ENCODE results near the gene KIF4A.

DNA sequence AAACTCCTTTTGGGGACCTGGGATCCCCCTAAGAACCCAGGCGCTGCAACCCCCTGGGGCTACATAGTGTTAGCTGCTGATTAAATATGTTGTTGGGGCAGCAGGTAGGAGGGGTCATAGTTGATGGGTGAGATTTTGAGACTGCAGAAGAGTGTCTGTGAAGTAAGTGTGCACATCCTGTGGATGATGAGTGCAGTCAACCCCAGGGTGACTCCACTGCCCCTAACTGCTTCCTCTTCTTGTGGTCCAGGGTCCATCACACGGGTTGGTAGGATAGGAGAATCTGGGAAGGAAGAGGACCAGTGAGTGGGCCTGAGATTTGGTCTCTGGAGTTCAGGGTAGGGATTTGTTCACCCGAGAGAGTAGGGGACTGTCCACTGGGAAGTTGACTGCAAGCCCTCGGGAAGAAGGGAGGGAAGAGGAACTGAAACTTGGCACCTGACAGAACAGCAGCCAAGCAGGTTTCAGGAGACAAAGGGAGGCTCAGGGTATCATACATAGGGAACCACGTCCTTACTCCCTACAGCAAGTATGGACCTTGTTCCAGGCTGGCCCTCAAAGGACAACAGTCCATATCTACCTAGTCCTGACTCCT, 163.2 kb downstream of the KIF4A start:
- TF ChIP-seq, protein P1, sequence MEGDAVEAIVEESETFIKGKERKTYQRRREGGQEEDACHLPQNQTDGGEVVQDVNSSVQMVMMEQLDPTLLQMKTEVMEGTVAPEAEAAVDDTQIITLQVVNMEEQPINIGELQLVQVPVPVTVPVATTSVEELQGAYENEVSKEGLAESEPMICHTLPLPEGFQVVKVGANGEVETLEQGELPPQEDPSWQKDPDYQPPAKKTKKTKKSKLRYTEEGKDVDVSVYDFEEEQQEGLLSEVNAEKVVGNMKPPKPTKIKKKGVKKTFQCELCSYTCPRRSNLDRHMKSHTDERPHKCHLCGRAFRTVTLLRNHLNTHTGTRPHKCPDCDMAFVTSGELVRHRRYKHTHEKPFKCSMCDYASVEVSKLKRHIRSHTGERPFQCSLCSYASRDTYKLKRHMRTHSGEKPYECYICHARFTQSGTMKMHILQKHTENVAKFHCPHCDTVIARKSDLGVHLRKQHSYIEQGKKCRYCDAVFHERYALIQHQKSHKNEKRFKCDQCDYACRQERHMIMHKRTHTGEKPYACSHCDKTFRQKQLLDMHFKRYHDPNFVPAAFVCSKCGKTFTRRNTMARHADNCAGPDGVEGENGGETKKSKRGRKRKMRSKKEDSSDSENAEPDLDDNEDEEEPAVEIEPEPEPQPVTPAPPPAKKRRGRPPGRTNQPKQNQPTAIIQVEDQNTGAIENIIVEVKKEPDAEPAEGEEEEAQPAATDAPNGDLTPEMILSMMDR (IDR thresholded peaks at IDR 0.05; ENCODE audit: low read depth, low read length, poor library complexity, severe bottlenecking), result no peak
- TF ChIP-seq EZH2phosphoT487 (IDR thresholded peaks at IDR 0.05; ENCODE audit: borderline replicate concordance, low read length), result no peak

Data from DOHH2 (cell line).